Kidney tubule cell (primary cell): Measurements from ENCODE around the gene FJX1.
A peak's percentile ranks its signal among the peaks of the same experiment; 100 is the strongest.

Source experiments
- DNase-seq: peaks from one replicate; pipeline ENCODE4 v3.0.0-alpha.2; 2018; ENCODE audit warnings: low spot score

FJX1 gene, protein sequence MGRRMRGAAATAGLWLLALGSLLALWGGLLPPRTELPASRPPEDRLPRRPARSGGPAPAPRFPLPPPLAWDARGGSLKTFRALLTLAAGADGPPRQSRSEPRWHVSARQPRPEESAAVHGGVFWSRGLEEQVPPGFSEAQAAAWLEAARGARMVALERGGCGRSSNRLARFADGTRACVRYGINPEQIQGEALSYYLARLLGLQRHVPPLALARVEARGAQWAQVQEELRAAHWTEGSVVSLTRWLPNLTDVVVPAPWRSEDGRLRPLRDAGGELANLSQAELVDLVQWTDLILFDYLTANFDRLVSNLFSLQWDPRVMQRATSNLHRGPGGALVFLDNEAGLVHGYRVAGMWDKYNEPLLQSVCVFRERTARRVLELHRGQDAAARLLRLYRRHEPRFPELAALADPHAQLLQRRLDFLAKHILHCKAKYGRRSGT

DNA sequence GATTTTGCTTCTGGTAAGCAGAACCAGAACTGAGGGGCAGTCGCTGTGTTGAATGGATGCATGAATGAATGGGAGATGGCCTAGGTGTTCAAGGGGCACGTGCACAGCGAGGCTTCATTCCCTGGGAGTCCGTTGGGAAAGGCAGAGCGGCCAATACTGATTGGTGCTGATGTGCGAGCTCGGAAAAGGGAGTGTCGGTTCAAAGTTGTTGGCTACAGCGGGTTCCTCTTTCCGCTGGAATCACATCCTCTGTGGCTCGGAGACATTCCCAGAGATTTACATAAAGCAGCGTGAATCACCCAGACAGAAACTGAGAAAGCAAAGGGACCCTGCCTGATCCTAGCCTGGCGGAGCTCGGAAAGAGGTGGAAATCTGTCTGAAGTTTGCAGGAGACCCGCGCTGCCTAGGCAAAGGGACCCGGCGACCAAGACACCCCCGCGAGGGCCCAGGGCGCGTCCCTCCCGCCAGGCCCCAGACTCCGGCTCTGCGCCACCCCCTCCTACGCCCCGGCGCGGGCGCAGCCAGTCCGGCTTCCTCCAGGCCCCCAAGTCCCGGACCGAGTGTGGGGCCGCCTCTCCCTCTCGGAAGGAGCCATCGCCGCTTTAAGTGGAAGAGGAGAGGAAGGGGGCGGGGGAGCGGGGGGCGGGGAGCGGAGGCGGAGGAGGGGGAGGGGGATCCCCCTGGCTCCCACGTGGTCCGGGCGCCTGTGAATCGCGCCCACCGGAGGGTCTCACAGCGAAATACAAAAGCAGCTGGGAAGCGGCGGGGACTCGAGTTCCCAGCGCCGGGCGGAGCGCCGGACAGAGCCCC, at the start of gene FJX1:
Gene FJX1 (plus strand): TSS at position 774 of the 810 bp plus-strand sequence. CDS start 177 bp downstream, outside the sequence.
- peak; percentile 94 for DNase-seq

DNA sequence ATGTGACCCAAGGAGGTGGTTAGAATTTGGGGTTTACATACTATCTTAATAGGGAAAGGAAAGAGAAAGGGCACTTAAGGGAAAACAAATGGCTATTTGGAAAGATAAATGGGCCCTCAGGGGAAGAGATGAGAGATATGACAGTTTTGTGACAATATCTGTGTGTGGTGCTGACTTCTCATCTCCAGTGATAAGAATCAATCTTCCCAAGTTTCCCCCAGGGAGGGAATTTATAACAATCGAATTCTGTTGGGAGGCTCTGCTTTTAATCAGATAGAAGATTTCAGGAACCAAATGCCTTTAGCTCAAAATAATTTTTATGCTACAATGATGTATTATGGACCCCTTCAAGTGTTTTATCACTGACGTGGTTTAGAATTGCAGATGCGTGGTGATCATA, 46.6 kb upstream of the FJX1 start:
- no peak for DNase-seq

DNA sequence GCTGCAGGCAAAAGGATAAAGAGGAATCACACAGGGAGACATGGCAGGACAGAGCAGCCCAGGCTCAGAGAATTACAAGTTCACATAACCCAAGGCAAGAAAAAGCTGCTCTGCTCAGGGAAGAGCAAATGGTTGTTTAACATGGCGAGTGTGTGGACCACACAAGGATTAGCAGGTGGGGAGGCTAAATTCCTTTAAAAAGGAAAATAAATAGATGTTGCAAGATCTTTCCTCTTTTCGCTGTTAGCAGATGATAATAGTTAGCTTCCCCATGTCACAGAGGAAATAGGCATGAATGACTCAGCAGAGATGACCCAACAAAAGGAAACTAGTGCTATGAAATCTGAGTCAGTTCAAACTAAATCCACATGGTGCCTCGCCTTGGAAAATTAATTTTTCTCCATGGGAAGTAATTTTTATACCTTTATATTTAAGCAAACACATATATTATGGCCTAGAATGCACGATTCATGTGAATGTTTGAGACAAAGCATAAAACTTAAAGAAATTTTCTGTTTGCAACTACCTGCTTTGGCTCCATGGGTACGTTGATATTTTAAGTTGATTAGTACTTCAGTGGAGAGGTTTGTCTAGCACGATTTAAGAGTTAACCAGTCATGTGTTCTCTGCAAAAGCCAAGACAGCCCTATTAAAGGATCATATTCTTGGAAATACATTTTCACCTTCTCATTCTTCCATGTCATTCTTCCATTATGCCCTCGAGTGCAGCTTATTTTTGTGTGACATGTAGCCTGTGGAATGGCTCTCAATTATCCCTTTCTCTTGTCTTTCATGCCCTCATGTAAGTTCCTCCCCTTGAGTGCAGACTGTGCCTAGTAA, 38.5 kb upstream of the FJX1 start:
- peak; percentile 71 for DNase-seq

DNA sequence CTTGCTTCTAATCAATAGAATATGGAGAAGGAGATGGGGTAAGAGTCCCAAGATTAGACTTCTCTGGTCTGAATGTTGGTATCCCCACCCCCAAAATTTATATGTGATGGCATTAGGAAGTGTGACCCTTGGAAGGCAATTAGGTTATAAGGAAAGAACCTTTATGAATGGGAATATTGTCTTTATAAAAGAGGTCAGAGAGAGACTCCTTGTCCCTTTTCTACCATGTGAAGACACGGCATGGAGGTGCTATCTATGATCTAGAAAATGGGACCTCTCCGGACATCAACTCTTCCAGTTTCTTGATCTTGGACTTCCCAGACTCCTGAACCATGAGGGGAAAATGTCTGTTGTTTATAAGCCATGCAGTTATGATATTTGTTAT, 37.9 kb upstream of the FJX1 start:
- DNase-seq, result no peak

DNA sequence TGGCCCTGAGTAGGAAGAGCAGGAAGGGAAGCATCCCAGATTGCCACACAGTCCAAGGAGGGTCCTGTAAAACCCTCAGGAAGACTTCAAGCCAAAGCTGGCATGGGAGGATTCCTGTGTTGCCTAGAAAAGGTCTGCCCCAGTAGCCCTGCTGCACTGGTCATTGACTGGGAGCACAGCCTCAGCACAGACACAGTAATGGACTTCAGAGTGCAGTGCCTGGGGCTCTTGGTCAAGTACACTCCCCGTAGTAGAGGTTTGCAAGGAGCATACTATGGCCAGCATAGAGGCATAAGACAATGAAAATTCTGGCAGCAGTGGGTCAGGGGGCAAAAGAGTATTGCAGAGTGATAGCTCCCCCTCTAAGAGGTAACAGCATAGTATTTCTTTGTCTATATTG, 36.2 kb upstream of the FJX1 start:
- no peak for DNase-seq

DNA sequence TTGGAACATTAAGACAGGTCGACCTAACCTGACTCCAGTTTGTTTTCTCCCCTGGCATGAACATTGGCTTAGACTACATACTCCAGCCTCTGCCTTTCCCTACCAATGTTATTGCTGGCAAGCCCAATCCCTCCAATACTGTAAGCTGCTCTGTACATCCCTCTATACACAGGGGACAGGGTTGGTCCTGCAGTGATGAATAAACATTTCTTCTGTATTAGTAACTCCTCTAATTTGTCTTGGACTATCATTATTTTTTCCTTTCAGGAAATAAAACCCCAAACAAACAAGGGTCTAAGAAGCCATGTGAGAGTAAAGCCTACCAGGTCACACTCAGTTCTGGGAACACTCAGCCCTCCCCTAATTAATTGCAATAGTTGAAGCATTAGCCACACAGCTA, 35.1 kb upstream of the FJX1 start:
- DNase-seq, result no peak

DNA sequence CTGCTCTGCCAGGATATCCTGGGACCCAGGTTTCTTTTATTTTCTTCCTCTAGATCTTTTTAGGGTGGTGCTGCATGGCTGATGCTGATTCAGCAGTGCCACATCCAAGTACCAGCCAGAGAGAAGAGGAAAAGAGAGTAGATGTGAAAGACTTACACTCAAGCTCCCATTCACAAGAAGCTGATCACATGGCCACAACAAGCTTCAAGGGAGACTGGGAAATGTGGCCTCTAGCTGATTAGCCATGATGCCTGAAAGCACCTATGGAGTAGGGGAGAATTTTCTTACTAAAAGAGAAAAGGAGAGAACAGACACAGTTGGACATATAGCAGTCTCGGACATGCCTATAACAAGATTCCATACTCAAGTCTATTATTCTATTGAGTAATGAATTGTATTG, 34.4 kb upstream of the FJX1 start:
- DNase-seq, result no peak

DNA sequence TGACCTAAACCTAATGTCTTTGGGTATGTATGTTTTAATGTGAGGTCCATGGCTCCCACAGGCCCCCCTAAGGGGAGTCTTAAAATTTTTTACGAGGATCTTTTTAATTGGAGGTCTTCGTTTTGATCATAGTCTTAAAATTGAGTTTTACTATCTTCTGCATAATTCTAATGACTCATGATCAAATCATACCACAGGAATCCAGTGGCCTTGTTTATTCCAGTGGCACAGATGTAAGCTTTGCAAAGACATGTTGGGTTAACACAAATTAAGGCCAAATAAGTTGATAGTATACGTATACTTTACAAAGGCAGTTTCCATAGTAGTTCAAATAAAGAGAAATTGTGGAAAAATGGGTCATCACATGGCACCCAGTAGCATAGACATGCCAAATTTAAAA, 33.9 kb upstream of the FJX1 start:
- peak; percentile 30 for DNase-seq

DNA sequence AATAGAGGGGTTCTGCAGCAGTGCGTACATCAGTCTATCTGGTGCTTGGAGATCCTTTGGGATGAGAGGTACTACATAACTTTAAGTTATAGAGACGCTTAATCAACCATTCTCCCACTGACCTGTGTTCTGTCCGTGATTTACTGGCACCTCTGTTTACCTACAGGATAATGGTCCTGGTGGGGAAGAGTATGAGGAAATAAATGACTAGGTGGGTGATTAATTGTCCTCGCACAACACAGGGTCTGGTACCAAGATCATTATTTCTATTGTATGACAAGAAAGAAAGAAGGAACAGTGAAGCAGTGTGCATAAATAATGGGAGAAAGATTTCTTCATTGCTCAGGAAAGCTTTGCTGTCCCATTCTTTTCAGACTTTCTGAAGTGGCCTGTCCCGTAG, 32.8 kb upstream of the FJX1 start:
- no peak for DNase-seq

DNA sequence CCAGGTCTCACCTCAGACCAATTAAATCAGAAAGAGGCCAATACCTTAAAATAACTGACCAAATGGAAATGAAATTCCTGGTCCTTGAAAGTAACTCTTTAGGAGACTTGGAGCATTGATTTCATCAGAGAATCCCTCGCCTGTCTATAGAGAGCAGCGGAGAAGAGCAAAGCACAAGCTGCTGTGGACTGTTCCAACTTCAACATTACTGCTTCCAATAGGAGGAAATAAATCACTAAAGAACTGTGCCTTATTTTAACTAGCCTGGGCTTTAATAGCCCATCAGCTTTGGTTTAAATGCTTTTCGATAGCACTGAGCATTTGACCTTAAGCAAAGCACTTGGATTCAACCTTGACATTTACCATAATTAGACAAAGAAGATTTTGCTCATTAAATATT, 32.0 kb upstream of the FJX1 start:
- no peak for DNase-seq

DNA sequence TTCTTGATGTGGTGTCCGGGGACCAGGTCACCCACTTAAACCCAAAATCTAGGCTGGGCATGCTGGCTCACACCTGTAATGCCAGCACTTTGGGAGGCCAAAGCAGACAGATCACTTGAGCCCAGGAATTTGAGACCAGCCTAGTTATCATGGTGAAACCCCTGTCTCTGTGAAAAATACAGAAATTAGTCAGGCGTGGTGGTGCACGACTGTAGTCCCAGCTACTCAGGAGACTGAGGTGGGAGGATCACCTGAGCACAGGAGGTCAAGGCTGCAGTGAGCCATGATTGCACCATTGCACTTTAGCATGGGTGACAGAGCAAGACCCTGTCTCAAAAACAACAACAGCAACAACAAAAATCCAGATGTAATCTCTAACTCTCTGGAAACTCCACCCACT, 30.3 kb upstream of the FJX1 start:
- DNase-seq, result no peak

DNA sequence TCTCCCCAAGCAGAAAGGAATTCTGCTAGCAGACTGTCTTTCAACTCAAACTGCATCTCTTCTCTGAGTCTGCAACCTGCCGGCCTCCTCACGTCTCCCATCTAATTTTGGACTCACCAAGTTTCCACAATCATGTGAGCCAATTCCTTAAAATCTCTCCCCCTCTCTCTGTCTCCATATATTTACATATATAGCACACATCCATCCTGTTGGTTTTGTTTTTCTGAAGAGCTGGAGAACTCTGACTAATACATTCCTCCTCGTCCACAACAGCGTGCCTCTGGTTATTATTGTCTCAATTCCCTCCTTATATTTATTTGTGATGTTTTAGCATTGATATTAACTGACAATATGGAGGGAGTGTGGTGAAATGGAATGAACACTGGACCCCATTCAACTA, 29.6 kb upstream of the FJX1 start:
- DNase-seq, result no peak

DNA sequence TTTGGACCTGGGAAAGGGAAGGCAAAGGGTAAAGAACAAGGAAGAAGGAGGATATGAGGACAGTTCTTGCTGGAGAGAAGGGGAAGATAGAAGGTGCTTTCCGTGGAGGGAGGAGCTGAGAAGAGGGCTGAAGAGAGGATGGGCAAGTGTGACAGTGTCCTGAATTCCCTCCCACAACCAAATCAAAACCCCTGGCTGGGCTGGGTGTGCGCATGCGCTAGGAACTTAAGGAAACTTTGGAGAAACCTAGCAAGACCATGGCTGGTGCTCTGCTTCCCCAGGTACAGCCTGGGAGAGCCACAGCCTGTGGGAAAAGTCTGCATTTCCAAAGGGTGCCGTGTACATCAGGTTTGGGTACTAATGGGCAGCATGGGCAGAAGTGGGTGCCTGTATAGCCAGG, 29.0 kb upstream of the FJX1 start:
- no peak for DNase-seq

DNA sequence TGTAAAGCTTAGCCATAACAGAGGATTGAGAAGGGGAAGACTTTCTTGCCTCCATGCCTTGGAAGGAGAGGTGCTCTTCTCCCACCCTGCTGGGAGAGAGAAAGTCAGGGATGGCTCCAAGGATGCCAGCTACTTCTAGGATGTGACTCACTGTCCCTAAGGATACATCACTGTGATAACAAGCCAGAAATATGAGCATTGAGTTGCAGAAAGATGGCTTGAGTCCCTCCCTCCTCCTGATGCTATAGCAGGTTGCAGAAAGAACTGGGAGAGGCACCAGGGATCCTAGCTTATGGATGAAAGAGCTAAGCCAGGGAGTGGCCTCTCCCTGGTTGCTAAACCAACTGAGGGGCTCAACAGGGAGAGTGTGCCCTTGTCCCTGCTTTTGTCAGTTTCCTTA, 27.8 kb upstream of the FJX1 start:
- DNase-seq, result no peak

DNA sequence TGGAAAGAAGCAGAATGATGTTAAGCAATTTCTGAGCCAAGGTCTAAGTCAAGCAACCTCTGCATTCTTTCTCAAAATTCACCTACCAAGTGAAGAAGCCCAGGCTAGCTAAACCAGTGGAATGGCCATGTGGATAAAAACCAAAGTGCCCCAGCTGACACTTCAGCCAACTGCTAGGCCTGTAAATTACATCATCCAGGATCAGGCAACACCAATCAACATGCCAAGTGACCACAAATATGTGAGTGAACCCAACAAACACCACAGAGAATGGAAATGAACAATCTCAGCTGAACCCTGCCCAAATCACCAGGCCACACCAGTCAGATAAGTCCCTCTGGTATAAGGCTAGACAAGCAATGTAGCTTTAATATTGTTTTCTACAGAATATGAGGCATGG, 25.1 kb upstream of the FJX1 start:
- peak; percentile 90 for DNase-seq

DNA sequence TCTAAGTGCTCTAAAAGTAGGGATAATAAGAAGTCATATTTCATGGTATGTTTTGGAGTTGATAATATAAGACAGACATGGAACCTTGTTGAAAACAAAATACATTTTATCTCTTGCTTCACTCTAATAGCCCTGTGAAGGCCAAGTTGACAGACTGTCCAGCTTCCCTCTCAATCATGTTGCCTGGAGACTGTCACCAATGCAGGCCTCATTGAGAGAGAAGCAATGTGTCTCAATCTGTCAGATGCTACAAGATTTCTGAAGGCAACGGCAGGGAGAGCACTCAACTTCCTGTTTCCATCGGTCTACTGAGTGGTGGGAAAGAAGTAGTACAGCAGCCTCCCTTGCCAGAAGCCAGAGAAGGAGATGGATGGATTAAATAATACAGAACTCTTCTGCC, 23.6 kb upstream of the FJX1 start:
- no peak for DNase-seq

DNA sequence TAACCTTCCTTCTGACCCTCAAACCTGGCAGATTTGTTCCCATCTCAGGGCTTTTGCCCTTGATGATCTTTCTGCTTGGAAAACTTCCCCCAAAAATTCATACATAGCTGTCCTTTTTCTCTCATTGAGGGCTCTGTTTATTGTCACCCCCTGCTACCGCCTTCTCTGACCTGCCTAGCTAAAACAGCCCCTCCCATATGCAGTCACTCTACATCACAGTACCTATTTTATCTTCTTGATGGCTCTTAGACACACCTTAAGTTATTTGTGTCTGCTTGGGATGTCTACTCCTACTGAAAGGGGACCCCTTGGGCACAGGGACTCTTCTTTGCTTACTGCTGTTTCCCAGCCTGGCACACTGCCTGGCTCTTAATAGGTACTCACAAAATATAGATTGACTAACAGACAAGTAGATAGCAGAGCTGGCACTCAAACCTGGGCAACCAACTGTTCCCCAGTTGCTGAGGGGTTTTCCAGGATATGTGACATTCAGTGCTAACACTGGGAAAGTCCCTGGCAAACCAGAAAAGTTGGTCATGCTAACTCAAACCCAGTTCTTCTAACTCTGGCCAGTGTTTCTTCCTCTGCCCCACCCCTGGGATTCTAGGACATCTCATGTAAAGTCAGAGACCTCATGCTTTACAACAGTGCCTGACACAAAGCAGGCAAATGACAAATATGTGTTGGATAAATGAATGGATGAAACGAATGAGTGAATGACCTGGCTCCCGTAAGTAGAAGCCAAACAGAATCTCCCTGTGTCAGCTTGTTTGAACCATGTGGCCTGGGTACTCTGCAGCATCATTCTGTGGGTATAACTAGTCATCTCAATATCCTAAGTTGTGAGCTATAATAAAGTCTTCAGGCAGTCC, 19.8 kb upstream of the FJX1 start:
- DNase-seq, result peak; percentile 89

DNA sequence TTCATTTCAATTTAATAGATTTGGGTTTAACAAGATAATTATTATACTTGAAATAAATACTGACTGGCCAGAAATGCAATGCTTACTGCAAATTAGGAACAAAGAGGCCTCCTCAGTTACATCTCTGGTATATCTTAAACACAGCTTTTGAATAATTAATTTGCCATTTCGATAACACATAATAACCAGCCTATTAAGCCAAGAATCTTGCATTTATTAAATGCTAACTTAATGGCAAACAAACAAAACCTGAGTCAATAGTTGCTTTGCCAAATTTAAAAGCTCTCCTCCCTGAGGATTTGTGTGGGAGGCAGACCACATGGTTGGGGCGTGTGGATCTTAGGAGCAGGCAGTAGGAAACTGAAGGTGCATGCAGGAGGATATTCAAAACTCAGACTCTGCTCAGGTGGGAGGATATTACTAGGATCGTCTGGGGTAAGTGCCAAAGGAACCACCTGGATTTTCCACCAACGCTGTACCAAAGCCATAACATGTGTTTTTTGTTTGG, 17.9 kb upstream of the FJX1 start:
- DNase-seq, result no peak

DNA sequence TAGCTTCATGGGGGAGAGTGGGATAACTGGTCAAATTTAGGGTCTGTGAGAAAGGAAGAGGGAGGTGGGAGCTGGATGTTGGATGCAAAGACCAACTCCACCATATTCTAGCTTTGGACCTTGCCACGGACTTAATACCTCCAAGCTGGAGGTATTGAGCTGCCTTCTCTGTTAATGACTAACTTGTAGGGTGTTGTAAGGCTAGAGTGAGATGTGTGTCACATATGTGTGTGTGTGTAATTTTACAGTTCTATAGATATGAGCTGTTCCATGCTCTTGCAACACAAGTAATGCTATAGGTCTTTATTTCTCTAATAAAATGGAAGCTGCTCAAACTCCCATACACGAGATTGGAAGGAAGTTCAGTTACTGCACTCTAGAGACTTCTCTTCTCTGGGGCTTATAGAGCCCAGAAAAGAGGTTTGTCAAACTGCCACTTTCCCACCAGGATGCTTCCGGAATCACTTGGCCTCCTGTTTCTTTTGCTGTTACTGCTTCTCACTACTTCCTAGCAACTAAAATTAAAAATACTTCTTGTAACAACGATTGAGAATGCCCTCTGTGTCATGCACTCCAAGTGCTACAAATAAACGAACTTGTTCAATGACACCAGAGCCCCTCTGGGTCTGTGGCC, 16.0 kb upstream of the FJX1 start:
- DNase-seq, result no peak

DNA sequence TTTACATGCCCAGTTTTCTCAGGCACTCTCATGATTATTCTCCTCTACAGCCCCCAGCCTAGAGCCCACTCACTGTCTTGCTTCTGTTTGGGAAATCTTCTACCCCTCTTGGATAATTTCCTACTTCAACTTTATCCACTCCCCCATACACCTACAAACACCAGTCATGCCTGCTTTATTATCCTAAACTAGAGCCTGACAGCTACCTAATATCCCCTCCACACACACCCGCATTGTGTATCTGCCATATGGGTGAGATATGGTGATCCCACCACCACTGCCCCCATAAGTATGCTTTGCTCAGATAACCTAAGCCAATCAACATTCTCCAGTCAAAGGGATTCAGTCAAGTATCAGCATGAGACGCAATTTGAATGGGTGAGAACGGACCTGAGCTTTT, 15.3 kb upstream of the FJX1 start:
- no peak for DNase-seq

DNA sequence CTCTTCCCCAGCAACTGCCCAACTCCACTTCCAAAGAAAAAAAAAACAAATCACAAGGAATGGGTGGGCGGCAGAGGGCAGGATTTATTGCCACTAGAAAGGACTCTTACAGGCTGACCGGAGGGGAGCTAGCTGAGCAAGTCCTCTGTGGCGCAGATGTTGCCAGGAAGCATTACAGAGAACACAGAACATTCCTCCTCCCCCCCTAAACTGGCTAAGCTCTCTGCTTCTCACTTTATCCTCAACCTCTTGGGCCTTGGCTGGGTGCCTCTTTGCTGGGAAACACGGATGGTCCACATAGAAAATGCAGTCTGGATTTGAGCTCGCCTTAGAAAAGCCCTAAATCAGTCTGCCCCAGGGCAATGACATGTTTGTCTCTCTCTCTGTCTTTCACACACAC, 12.6 kb upstream of the FJX1 start:
- no peak for DNase-seq
